ENCODE data around the gene SPRR1B. TPM values are rescaled to one million over a fixed set of nuclear protein-coding genes. Genes with fewer than 3 reads are reported as not detected.
"Not testable (repeated sequence)": the region's sequence is repeated elsewhere in the genome, so short reads cannot be mapped to it uniquely, and the experiment has no call there.

Gene SPRR1B
- total RNA-seq, 1 donor from 2014 or later, result not detected

DNA sequence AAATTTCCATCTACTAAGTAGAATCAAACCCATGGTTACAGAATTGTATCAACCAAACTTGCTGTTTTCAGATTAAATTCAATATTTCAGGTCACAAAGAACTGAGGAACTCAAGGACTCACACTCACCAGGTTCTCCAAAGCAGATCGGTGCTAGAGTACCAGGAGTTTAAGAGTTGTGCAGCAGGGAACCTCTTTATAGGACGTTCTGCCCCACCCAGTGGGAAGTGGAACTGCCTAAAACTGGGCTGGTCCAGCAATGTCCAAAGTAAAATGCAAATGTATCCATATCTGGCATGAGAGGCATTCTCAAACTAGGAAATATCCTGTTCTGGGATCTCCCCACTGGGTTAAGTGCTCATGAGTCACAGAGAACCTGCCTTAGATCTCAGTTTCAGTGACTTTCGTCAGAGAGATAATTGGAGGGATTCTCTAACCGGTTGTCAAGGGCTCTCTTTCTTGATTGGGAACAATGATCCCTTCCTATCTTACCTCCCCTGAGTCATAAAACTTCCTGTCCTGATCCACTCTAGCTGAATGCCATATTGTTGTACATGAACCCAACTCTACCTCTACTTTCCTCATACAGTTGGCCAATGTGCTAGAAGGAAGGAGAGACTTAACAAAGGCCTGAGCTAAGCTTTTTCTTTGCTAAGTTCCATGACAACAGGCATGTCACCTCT, 10.1 kb downstream of the SPRR1B start, which contains the start of gene SPRR2D:
Gene SPRR2D, minus strand, starts transcription at position 171 of the 682 bp plus-strand sequence. CDS start 774 bp downstream, outside the sequence.
- intact Hi-C loops (cut with micrococcal nuclease), result no loop called here

GRCh38 chr1:153049211-153049610, 18.2 kb downstream of the SPRR1B start:
- intact Hi-C loops (cut with micrococcal nuclease), result no loop called here

- intact Hi-C loops (cut with micrococcal nuclease), result not testable (repeated sequence)
Observed at GRCh38 chr1:153056111-153056510, 25.1 kb downstream of the SPRR1B start.

- intact Hi-C loops (cut with micrococcal nuclease), result no loop called here
Observed at GRCh38 chr1:153057375-153057774, 26.4 kb downstream of the SPRR1B start, which contains the start of gene SPRR2A. Gene SPRR2A, minus strand, starts transcription at chr1:153057512. Its CDS starts 777 bp downstream, at chr1:153056735.

DNA sequence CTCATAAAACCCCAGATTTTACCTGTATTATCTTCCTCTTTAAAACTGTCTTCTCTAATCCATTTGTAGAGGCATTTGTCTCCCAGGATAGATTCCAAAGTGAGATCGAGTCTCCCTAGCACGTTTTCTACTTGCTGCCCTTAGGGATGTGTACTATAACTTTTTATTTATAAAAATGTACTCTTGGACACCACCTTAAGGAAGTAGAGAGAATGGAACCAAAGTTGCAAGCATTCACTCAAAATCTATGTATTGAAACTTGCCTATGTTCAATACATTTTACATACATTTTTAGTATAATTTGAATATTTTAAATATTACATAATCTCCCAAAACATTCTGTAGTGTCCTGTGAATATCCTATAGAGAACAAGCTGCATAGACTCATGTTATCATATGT, 27.2 kb downstream of the SPRR1B start:
- intact Hi-C loops (cut with micrococcal nuclease), result no loop called here

GRCh38 chr1:153058826-153059784, 28.1 kb downstream of the SPRR1B start:
- intact Hi-C loops (cut with micrococcal nuclease), result no loop called here

- intact Hi-C loops (cut with micrococcal nuclease), result no loop called here
Observed at GRCh38 chr1:153070243-153070642, 39.2 kb downstream of the SPRR1B start.

GRCh38 chr1:153071511-153071910, 40.5 kb downstream of the SPRR1B start, which contains the start of gene SPRR2B:
Gene SPRR2B, minus strand, starts transcription at chr1:153071611. Its CDS starts 772 bp downstream, at chr1:153070839.
- intact Hi-C loops (cut with micrococcal nuclease), result no loop called here

DNA sequence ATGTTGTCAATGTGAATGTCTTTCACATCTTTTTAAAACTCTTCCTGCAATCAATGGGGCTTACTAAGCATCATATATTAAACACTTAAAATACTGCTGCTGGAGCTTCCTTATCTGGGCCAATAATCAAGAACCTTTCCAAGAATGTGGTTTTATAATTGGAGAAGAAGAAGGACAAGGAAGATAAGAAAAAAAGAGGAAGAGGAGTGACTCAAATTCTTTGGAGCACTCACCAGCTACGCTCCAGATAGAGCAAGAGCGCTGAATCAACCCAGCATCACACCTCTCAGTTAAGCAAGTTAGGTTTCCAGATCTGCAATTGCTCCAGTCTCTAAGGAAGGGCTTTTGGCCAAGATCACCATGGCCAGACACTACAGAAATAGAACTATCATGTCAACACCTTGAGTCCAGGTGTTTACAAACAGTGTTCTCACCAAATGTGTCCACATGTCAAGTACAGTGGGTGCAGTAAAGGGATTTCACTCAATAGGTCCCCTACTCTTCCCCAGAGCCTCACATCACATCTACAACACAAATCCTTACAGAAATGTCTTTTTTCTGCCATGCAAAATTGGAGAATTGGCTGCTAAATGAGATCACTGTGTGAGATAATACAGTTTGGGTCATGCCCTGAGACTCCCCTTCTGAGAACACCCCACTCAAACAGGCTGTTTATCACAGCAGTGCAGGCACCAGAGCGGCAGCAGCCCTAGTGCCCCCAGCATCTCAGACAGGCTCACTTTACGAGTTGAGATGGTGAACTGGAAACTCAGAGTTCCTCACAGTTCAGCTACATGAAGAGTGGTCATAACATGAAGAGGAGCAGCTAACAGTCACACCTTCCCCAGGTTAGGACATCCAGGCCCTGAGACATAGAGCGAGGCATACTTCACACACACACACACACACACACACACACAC, 42.1 kb downstream of the SPRR1B start:
- intact Hi-C loops (cut with micrococcal nuclease), result no loop called here

- intact Hi-C loops (cut with micrococcal nuclease), result no loop called here
Observed at GRCh38 chr1:153081736-153082135, 50.7 kb downstream of the SPRR1B start.

Other genes with a start within 250 kb of the SPRR1B start
- not detected in 2 replicates for gene LCE1E, start 244.9 kb upstream of the SPRR1B start, total RNA-seq
- gene LCE1D, start 234.5 kb upstream of the SPRR1B start, total RNA-seq, result not detected in 2 replicates
- not detected in 2 replicates for gene LCE1C, start 224.6 kb upstream of the SPRR1B start, total RNA-seq
- gene LCE1B, start 219.2 kb upstream of the SPRR1B start, total RNA-seq, result not detected in 2 replicates
- not detected in 2 replicates for gene LCE1A, start 203.7 kb upstream of the SPRR1B start, total RNA-seq
- not detected in 2 replicates for gene LCE6A, start 188.3 kb upstream of the SPRR1B start, total RNA-seq
- not detected in 2 replicates for gene LCE7A, start 171.2 kb upstream of the SPRR1B start, total RNA-seq
- gene SMCP, start 152.9 kb upstream of the SPRR1B start, total RNA-seq, result not detected in 2 replicates
- gene IVL, start 122.7 kb upstream of the SPRR1B start, total RNA-seq, result not detected in 2 replicates
- gene SPRR5, start 84.0 kb upstream of the SPRR1B start, total RNA-seq, result not detected in 2 replicates
- gene SPRR4, start 60.6 kb upstream of the SPRR1B start, total RNA-seq, result not detected in 2 replicates
- gene SPRR1A, start 47.1 kb upstream of the SPRR1B start, total RNA-seq, result not detected in 2 replicates
- not detected in 2 replicates for gene SPRR3, start 29.5 kb upstream of the SPRR1B start, total RNA-seq
- not detected in 2 replicates for gene SPRR2D, start 9.9 kb downstream of the SPRR1B start, total RNA-seq
- gene SPRR2A, start 26.3 kb downstream of the SPRR1B start, total RNA-seq, result not detected in 2 replicates
- not detected in 2 replicates for gene SPRR2B, start 40.4 kb downstream of the SPRR1B start, total RNA-seq
- not detected in 2 replicates for gene SPRR2E, start 63.3 kb downstream of the SPRR1B start, total RNA-seq
- gene SPRR2F, start 82.3 kb downstream of the SPRR1B start, total RNA-seq, result not detected in 2 replicates
- gene SPRR2G, start 119.7 kb downstream of the SPRR1B start, total RNA-seq, result not detected in 2 replicates
- gene LELP1, start 172.2 kb downstream of the SPRR1B start, total RNA-seq, result not detected in 2 replicates
- gene PRR9, start 186.4 kb downstream of the SPRR1B start, total RNA-seq, result not detected in 2 replicates
- not detected in 2 replicates for gene LORICRIN, start 228.5 kb downstream of the SPRR1B start, total RNA-seq

Measured in T-helper 1 cell treated with Interleukin-12 subunit alpha and Interleukin-12 subunit beta and Interleukin-4 antibody, amounts not matched to agents 30 ng/mL and 1 ng/mL, for 36 hours (primary cell).